IMR-90 (cell line): ENCODE data around the gene ERCC5. TPM values are rescaled to one million over a fixed set of nuclear protein-coding genes. Genes with fewer than 3 reads are reported as not detected.

Source experiments
- ATAC-seq: fragments of 200-7000 bp; cut with Tn5 transposase; 2 replicates; pipeline ENCODE4 v1.9.1; 2020; ENCODE audit warnings: low read depth, mild to moderate bottlenecking, moderate library complexity
- BruUV-seq: library from RNA; stranded (reverse); fragments of 400-500 nt; replicated peaks from 2 replicates; lab custom pipeline; 2021; lab: Mats Ljungman, UMichigan
- CTCF ChIA-PET: fragments of 300-600 bp; formaldehyde crosslinking; extraction: SDS; loops from one replicate; lab custom pipeline; 2021; ENCODE audit warnings: antibody characterized with exemption; lab: Yijun Ruan, JAX
- POLR2A ChIA-PET: fragments of 300-600 bp; sonication (Branson Sonifier 250); formaldehyde crosslinking; loops from one replicate; lab custom pipeline; 2022; ENCODE audit warnings: antibody characterized with exemption; ENCODE audit not compliant: unreplicated experiment; lab: Charles Lee
- DNase-seq: peaks from one replicate; pipeline ENCODE4 v3.0.0; 2013
- H2AFZ ChIP-seq: replicated peaks from 2 replicates; pipeline ENCODE3; 2013; ENCODE audit warnings: low read length, mild to moderate bottlenecking; ENCODE audit not compliant: poor library complexity
- H2AK5ac ChIP-seq: 2 replicates; pipeline ENCODE4 v1.6.1; 2013; ENCODE audit warnings: low read depth, low read length, inconsistent platforms
- H2AK9ac ChIP-seq: replicated peaks from 2 replicates; pipeline ENCODE3; 2013; ENCODE audit warnings: mild to moderate bottlenecking, low read depth, low read length, moderate library complexity; ENCODE audit not compliant: poor library complexity
- H2BK120ac ChIP-seq: 2 replicates; pipeline ENCODE4 v1.6.1; 2013; ENCODE audit warnings: low read depth, low read length, inconsistent platforms
- H2BK15ac ChIP-seq: 3 replicates; pipeline ENCODE4 v1.6.1; 2013; ENCODE audit warnings: low read depth, low read length, inconsistent platforms
- H2BK20ac ChIP-seq: 2 replicates; pipeline ENCODE4 v1.6.1; 2013; ENCODE audit warnings: low read depth, mild to moderate bottlenecking, inconsistent platforms, low read length, moderate library complexity
- H2BK5ac ChIP-seq: 2 replicates; pipeline ENCODE4 v1.6.1; 2013; ENCODE audit warnings: mild to moderate bottlenecking, low read depth, low read length, inconsistent platforms; ENCODE audit not compliant: poor library complexity, severe bottlenecking
- H3K14ac ChIP-seq: replicated peaks from 2 replicates; pipeline ENCODE4 v1.6.1; 2013; ENCODE audit warnings: low read depth, low read length, inconsistent platforms
- H3K18ac ChIP-seq: 2 replicates; pipeline ENCODE4 v1.6.1; 2013; ENCODE audit warnings: low read depth, low read length, control low read depth
- H3K23ac ChIP-seq: 2 replicates; pipeline ENCODE4 v1.6.1; 2013; ENCODE audit warnings: low read depth, low read length, inconsistent platforms
- H3K27ac ChIP-seq: 2 replicates; pipeline ENCODE4 v1.5.1; 2013; ENCODE audit warnings: mild to moderate bottlenecking, control low read depth, low read length; ENCODE audit not compliant: insufficient read depth
- H3K27me3 ChIP-seq: 2 replicates; pipeline ENCODE4 v1.6.1; 2013; ENCODE audit warnings: low read length; ENCODE audit not compliant: control insufficient read depth, insufficient read depth
- H3K36me3 ChIP-seq: 2 replicates; pipeline ENCODE4 v1.6.1; 2013; ENCODE audit warnings: low read length, mixed read lengths; ENCODE audit not compliant: control insufficient read depth, insufficient read depth
- H3K4ac ChIP-seq: 2 replicates; pipeline ENCODE4 v1.6.1; 2013; ENCODE audit warnings: low read depth, low read length, inconsistent platforms
- H3K4me1 ChIP-seq: 2 replicates; pipeline ENCODE4 v1.6.1; 2013; ENCODE audit warnings: low read length, mixed read lengths; ENCODE audit not compliant: control insufficient read depth, insufficient read depth
- H3K4me2 ChIP-seq: 2 replicates; pipeline ENCODE4 v1.6.1; 2013; ENCODE audit warnings: low read depth, mild to moderate bottlenecking, control low read depth, low read length, moderate library complexity
- H3K4me3 ChIP-seq: 2 replicates; pipeline ENCODE4 v1.5.1; 2013; ENCODE audit warnings: low read depth, mild to moderate bottlenecking, control low read depth, low read length, moderate library complexity; ENCODE audit not compliant: insufficient read depth
- H3K56ac ChIP-seq: 2 replicates; pipeline ENCODE4 v1.6.1; 2013; ENCODE audit warnings: low read length, inconsistent platforms; ENCODE audit not compliant: insufficient read depth; ENCODE audit errors: extremely low read depth
- H3K79me1 ChIP-seq, 2 experiments: 2 replicates each; pipeline ENCODE4 v1.6.1; 2013; ENCODE audit warnings: low read length in 2 of 2, inconsistent platforms in 1 of 2, low read depth in 1 of 2
- H3K9ac ChIP-seq: 2 replicates; pipeline ENCODE4 v1.6.1; 2013; ENCODE audit warnings: low read depth, low read length, control low read depth
- H3K9me1 ChIP-seq: 2 replicates; pipeline ENCODE4 v1.6.1; 2013; ENCODE audit warnings: low read length, inconsistent platforms; ENCODE audit not compliant: insufficient read depth
- H3K9me3 ChIP-seq: 2 replicates; pipeline ENCODE4 v1.6.1; 2013; ENCODE audit warnings: low read length; ENCODE audit not compliant: control insufficient read depth, insufficient read depth
- H4K20me1 ChIP-seq: 2 replicates; pipeline ENCODE4 v1.6.1; 2013; ENCODE audit warnings: low read length, inconsistent platforms; ENCODE audit not compliant: insufficient read depth
- H4K5ac ChIP-seq: 2 replicates; pipeline ENCODE4 v1.6.1; 2013; ENCODE audit warnings: mild to moderate bottlenecking, low read depth, low read length, control low read depth
- H4K8ac ChIP-seq, 2 experiments: 2 replicates each; pipeline ENCODE4 v1.6.1; 2013; ENCODE audit warnings: low read depth in 2 of 2, low read length in 2 of 2, control low read depth in 1 of 2, inconsistent platforms in 1 of 2
- H4K91ac ChIP-seq: 2 replicates; pipeline ENCODE4 v1.6.1; 2013; ENCODE audit warnings: low read depth, low read length, inconsistent platforms; ENCODE audit not compliant: insufficient read depth
- BHLHE40 ChIP-seq: fragments of 150-350 bp; IDR thresholded peaks from 2 replicates; pipeline ENCODE4 v1.6.1; 2016; ENCODE audit warnings: mild to moderate bottlenecking, low read depth, low read length
- CEBPB ChIP-seq: IDR thresholded peaks from 2 replicates; pipeline ENCODE4 v1.6.1; 2012; ENCODE audit warnings: low read depth, low read length, improper control_type of control experiment
- CHD1 ChIP-seq: IDR thresholded peaks from 2 replicates; pipeline ENCODE4 v1.6.1; 2012; ENCODE audit warnings: low read depth, low read length, improper control_type of control experiment
- FOS ChIP-seq: fragments of 150-350 bp; IDR thresholded peaks from 2 replicates; pipeline ENCODE4 v1.6.1; 2016; ENCODE audit warnings: low read depth, low read length
- MAFK ChIP-seq: IDR thresholded peaks from 2 replicates; pipeline ENCODE4 v1.6.1; 2012; ENCODE audit warnings: low read depth, low read length, improper control_type of control experiment
- MAZ ChIP-seq: IDR thresholded peaks from 2 replicates; pipeline ENCODE4 v1.6.1; 2012; ENCODE audit warnings: low read depth, mild to moderate bottlenecking, low read length, improper control_type of control experiment, moderate library complexity, borderline replicate concordance
- MXI1 ChIP-seq: IDR thresholded peaks from 2 replicates; pipeline ENCODE4 v1.6.1; 2012; ENCODE audit warnings: low read depth, mild to moderate bottlenecking, low read length, moderate library complexity, borderline replicate concordance
- NFE2L2 ChIP-seq: fragments of 150-350 bp; IDR thresholded peaks from 2 replicates; pipeline ENCODE4 v1.6.1; 2016; ENCODE audit warnings: low read depth, mild to moderate bottlenecking, low read length
- POLR2A ChIP-seq: IDR thresholded peaks from 2 replicates; pipeline ENCODE4 v1.6.1; 2012; ENCODE audit warnings: mild to moderate bottlenecking, low read depth, low read length
- RCOR1 ChIP-seq: IDR thresholded peaks from 2 replicates; pipeline ENCODE4 v1.6.1; 2012; ENCODE audit warnings: mild to moderate bottlenecking, low read length, improper control_type of control experiment; ENCODE audit not compliant: insufficient replicate concordance
- RFX5 ChIP-seq: IDR thresholded peaks from 2 replicates; pipeline ENCODE4 v1.8.0; 2012; ENCODE audit warnings: low read depth, mild to moderate bottlenecking, low read length, moderate library complexity
- dilution Hi-C: fragments of 300-500 bp; cut with HindIII; formaldehyde crosslinking; loops from one replicate; pipeline ENCODE4 v1.14.3; 2018; ENCODE audit warnings: low sequenced_read_pairs; ENCODE audit not compliant: unreplicated experiment
- in situ Hi-C: fragments of 300-500 bp; cut with MboI; formaldehyde crosslinking; loops from 3 replicates; pipeline ENCODE4 v1.14.3; 2019; ENCODE audit warnings: low sequenced_read_pairs, inconsistent platforms, mixed read lengths
- intact Hi-C: fragments of 100-400 bp; cut with micrococcal nuclease; formaldehyde crosslinking; loops from 2 replicates; pipeline ENCODE4 v1.10.0; 2022
- polyA plus RNA-seq, 3 experiments: library from polyadenylated mRNA; depleted of rRNA; stranded (reverse); fragments of >200 nt; gene quantifications; 2 replicates each; pipeline ENCODE4 v1.2.3, GENCODE V29; 2012; ENCODE audit warnings: low replicate concordance in 1 of 3
- total RNA-seq: library from RNA; depleted of rRNA; stranded (reverse); fragments of >200 nt; gene quantifications from 2 replicates; pipeline ENCODE4 v1.2.3, GENCODE V29; 2012
- TF ChIP-seq, protein P1 (sequence below): fragments of 150-350 bp; IDR thresholded peaks from 2 replicates; pipeline ENCODE4 v1.6.1; 2017; ENCODE audit warnings: mild to moderate bottlenecking, antibody characterized with exemption, low read length, low read depth

ERCC5 gene
- total and polyA plus RNA-seq, 2 of the 4 experiments (the other 2 are of a cell fraction): 29.7 to 34.4 TPM

DNA sequence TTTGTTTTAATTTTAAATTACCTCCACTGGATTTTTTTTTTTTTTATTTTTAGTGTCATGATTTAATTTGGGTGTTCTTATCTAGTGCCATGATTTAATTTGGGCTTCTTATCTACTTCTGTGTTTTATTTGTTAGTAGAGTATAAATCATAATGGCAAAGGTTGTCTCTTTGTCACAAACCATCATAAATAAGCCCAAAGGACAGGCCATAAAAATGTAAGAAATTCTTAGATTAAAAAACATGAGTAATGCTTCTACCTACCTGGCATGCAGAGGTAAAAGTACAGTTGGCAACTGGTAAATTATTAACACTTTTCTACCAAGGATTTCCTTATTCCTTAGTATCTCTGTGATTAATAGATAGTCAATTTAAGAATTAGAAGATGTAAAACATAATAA is 55.2 kb downstream of the ERCC5 start:
- in situ Hi-C loops (no loop called here), intact Hi-C loops (no loop called here), dilution Hi-C loops (no loop called here)
- no peak overlapping the region for H2AFZ ChIP-seq
- DNase-seq: no peak
- H3K9ac ChIP-seq: no peak overlapping the region
- no peak overlapping the region for H3K18ac ChIP-seq
- no TSS peak for BruUV-seq
- no peak overlapping the region for H2AK5ac ChIP-seq
- no peak overlapping the region for H3K56ac ChIP-seq
- H3K14ac ChIP-seq: no peak overlapping the region
- TF ChIP-seq RFX5: no peak
- no peak for TF ChIP-seq BHLHE40
- TF ChIP-seq RCOR1: no peak
- no peak for TF ChIP-seq CHD1
- no peak for TF ChIP-seq CEBPB
- TF ChIP-seq MAZ: no peak
- no peak for TF ChIP-seq POLR2A
- TF ChIP-seq MAFK: no peak
- no peak for TF ChIP-seq FOS
- TF ChIP-seq MXI1: no peak
- TF ChIP-seq NFE2L2: no peak
- TF ChIP-seq, protein P1, sequence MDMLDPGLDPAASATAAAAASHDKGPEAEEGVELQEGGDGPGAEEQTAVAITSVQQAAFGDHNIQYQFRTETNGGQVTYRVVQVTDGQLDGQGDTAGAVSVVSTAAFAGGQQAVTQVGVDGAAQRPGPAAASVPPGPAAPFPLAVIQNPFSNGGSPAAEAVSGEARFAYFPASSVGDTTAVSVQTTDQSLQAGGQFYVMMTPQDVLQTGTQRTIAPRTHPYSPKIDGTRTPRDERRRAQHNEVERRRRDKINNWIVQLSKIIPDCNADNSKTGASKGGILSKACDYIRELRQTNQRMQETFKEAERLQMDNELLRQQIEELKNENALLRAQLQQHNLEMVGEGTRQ: no peak
- H2BK15ac ChIP-seq: no peak overlapping the region
- H3K4ac ChIP-seq: no peak overlapping the region
- H2BK120ac ChIP-seq: no peak overlapping the region
- H3K23ac ChIP-seq: no peak overlapping the region
- no peak overlapping the region for H3K4me2 ChIP-seq
- H3K79me1 ChIP-seq: no peaks in the 10 kb centered on the region
- CTCF ChIA-PET: interaction anchor here (0.7 kb wide), 1 partner anchor 786 kb away, joined by 7 read pairs; no protein-coding TSS in a partner anchor
- no peaks in the 10 kb centered on the region for H4K20me1 ChIP-seq
- POLR2A ChIA-PET: no interaction called here
- H3K9me1 ChIP-seq: no peaks in the 10 kb centered on the region
- H3K9me3 ChIP-seq: no peaks in the 10 kb centered on the region
- H4K91ac ChIP-seq: no peak overlapping the region
- no peak overlapping the region for H3K27ac ChIP-seq
- no peak for ATAC-seq
- H3K4me1 ChIP-seq: no peaks in the 10 kb centered on the region
- H4K5ac ChIP-seq: no peak overlapping the region
- no peak overlapping the region for H2BK20ac ChIP-seq
- no peaks in the 10 kb centered on the region for H3K36me3 ChIP-seq
- H3K27me3 ChIP-seq: no peaks in the 10 kb centered on the region; the same call in 1 of the 2 replicates
- H2AK9ac ChIP-seq: no peak overlapping the region
- no peak overlapping the region for H4K8ac ChIP-seq
- H2BK5ac ChIP-seq: no peak overlapping the region
- no peak overlapping the region for H3K4me3 ChIP-seq
